T-helper 1 cell (primary cell): ENCODE measurements around the gene CLTB.
"Not testable (repeated sequence)": the region's sequence is repeated elsewhere in the genome, so short reads cannot be mapped to it uniquely, and the experiment has no call there.

Experiments
- DNase-seq, 5 donors: peaks; one replicate each; pipeline ENCODE4 v3.0.0-alpha.2; 2012 to 2020
- total RNA-seq, 4 donors: gene quantifications; one replicate each; lab custom pipeline; 2026; lab: John Stamatoyannopoulos, UW

The CLTB gene, protein sequence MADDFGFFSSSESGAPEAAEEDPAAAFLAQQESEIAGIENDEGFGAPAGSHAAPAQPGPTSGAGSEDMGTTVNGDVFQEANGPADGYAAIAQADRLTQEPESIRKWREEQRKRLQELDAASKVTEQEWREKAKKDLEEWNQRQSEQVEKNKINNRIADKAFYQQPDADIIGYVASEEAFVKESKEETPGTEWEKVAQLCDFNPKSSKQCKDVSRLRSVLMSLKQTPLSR
- total RNA-seq: 36.8 to 68.9 (median 38.4) reads per million in 4 donors

- DNase-seq: peak; percentile 85 to 95 (median 88)
Observed at GRCh38 chr5:176415952-176416924, at the start of gene CLTB. TSS of gene CLTB (minus strand) at chr5:176416539. CDS start at chr5:176416363, 176 bp downstream.

- DNase-seq: no peak
Observed at GRCh38 chr5:176463113-176463764, 46.9 kb upstream of the CLTB start.

GRCh38 chr5:176461349-176461748, 45.0 kb upstream of the CLTB start:
- no peak for DNase-seq

GRCh38 chr5:176458904-176459561, 42.7 kb upstream of the CLTB start:
- no peak for DNase-seq

DNA sequence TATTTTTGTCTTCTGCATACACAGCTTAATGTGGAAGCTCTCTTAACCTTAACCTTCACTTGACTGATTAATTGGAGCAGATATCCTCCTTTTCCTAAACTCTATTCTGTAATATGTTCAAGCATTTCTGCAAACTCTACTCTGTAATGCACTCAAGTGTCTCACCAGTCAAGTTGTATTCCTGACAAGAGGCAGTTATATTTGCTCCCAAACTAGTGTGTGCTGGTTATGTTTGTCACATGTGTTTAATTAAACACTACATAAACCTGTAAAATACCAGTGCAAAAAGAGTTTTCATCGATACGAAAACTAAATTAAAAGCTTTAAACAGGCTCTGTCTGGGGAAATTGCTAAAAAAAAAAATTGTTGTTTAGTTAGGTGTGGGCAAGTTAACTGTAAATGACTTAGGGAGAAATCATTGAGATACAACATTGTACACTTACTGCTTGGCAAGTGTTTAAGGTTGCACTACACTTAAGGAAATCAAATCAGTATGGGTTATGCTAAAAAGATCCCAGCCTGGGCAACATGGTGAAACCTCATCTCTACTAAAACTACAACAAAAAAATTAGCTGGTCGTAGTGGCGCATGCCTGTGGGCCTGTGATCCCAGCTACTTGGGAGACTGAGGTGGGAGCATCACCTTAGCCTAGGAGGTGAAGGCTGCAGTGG, 38.5 kb upstream of the CLTB start:
- DNase-seq: no peak

DNA sequence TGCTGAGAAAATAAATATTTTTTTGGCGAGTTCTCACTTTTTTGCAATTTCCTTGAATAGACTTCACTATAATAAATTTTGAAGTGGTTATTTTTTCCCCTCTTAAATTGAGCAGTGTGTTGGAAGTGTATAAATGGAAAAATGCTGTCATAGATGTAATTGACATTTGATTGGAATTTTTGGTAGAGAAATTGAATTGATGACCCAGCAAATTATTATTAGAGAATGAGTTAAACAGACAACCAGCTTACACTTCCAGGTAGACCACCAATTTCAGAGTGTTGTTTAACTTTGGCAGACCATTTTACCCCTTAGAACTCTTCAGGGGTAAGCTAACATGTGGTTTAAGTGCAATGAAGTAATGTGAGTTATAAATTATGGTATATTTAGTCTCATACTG, 33.7 kb upstream of the CLTB start:
- no peak for DNase-seq

DNA sequence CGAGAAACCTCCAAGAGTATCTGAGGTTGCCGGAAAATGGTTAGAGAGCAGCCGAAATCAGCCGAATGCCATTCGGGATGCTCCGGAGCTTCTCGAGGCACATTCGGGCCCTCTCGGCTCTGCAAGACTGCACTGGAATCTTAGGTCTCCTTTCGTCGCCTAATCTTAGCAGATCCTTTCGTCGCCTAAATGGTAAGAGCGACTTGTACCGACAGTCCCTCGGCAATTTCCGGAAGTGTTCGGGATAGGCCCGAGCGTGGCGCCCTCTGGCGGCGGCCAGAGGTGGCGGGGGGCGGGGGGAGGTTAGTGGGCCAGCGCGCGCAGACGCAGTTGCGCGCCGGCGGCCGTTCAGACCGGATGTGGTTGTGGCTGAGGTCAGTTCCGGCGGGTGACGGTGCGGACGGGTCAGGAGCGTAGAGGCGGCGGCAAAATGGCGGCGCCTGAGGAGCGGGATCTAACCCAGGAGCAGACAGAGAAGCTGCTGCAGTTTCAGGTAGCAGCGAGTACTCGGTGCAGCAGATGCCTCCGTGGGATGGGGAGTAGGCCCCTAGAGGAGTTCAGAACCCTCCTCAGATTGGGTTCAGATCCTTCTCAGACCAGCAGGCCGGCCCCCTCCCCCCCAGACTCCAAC, 31.8 kb upstream of the CLTB start, which contains the start of gene FAF2:
FAF2 (plus strand) TSS at position 408 of the 631 bp plus-strand sequence; CDS start at position 431, 23 bp downstream.
- DNase-seq: peak; percentile 91 to 97 (median 94)

- DNase-seq: peak in 1 of 5 donors; percentile 17
Observed at GRCh38 chr5:176447591-176447977, 31.2 kb upstream of the CLTB start.

GRCh38 chr5:176446884-176447590, 30.7 kb upstream of the CLTB start:
- peak in 2 of 5 donors; percentile 4 to 5 for DNase-seq

GRCh38 chr5:176446028-176446665, 29.8 kb upstream of the CLTB start:
- DNase-seq: no peak

DNA sequence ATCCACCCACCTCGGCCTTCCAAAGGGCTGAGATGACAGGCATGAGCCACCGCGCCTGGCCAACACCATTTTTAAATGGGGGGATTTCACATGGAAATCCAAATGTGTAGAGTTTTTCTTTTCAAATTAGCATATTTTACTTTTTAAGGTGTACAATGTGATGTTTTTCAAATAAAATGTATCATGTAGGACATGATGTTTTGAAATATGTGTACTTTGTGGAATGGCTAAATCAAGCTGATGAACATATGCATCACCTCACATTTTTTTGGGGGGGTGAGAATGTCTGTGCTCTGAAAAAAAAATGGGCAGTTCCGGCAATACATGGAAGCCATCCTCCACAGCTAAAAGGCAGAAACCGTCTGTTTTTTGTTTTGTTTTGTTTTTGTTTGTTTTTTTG, 28.4 kb upstream of the CLTB start:
- DNase-seq: no peak

- not testable (repeated sequence) for DNase-seq
Observed at GRCh38 chr5:176442911-176443310, 26.6 kb upstream of the CLTB start.

DNA sequence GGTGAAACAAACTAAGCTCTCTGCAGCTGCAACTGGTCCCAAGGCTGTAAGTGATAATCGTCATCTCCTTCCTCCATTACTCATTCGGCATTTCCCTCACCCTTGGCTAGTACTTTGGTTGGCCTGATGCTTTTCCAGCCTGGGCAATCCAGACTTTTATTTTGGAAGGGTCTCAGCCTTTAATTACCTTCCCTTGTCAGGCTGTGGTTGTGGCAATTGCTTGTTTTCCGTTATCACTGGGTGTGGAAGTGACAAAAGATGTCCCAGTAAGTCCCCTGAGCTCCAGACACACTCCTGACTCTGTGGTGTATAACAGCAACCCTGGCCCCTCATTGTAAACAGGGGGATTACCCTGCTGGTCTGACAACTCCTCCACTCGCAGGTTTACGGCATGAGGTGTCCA, 25.6 kb upstream of the CLTB start:
- no peak for DNase-seq

DNA sequence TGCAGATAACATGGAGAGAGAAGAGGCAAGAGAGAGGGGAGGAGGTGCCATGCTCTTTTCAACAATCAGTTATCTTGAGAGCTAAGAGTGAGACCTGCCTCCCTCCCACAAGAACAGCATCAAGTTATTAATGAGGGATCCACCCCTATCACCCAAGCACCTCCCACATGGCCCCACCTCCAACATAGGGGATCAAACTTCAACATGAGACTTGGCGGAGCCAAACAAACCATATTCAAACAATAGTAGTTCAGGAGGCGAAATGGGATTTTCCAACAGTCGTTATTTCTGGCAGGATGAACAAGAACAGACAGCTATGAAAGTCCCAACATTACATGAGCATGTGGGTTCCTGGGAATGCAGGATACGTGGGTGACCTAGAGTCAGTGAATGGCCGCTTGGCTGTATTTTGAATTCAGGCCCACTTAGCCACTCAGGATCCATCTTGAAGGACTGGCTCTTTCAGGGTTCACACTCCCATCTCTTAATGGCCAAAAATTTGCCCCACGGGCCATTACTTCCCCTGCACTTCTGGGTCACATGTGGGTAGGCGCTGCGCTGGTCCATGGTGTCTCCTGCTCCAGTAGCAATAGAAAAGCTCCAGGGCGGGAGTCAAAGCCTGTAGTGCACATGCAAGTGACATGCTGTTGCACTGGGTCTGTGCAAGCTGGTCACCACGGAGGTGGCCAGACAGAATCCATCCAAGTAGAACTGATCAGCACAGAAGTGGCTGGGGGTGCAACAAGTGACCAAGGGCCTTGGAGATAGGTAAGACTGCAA, 24.8 kb upstream of the CLTB start:
- DNase-seq: no peak

GRCh38 chr5:176438959-176439757, 22.8 kb upstream of the CLTB start:
- DNase-seq: no peak

- peak in 1 of 5 donors; percentile 28 for DNase-seq
Observed at GRCh38 chr5:176436656-176437055, 20.3 kb upstream of the CLTB start.

DNA sequence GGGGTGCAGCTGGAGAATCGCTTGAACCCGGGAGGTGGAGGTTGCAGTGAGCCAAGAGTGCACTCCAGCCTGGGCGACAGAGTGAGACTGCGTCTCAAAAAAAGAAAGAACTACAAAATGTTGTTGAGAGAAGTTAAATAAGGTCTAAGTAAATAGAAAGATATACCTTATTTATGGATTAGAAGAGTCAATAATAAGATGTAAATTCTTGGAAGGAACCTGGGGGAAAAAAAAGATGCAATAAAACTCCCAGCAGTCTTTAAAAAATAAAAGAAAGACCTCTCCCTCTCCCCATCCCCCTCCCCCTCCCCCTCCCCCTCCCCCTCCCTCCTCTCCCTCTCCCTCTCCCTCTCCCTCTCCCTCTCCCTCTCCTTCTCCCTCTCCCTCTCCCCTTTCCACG, 16.4 kb upstream of the CLTB start:
- no peak for DNase-seq

GRCh38 chr5:176429972-176430371, 13.6 kb upstream of the CLTB start:
- DNase-seq: no peak

- no peak for DNase-seq
Observed at GRCh38 chr5:176427971-176428370, 11.6 kb upstream of the CLTB start.
